HepG2 (cell line): ENCODE results near the gene PADI2. TPM values are rescaled to one million over a fixed set of nuclear protein-coding genes. Genes with fewer than 3 reads are reported as not detected.

ENCODE experiments used
- ATAC-seq: fragments of 200-7000 bp; cut with Tn5 transposase; 3 replicates; pipeline ENCODE4 v1.9.1; 2020; ENCODE audit warnings: mild to moderate bottlenecking, moderate library complexity
- BruUV-seq: library from RNA; stranded (reverse); fragments of 400-500 nt; replicated peaks from 2 replicates; lab custom pipeline; 2021; lab: Mats Ljungman, UMichigan
- CTCF ChIA-PET: fragments of 300-600 bp; formaldehyde crosslinking; extraction: SDS; loops from one replicate; lab custom pipeline; 2021; ENCODE audit warnings: low total read pairs, inconsistent platforms, low intra/inter-chr PET ratio; lab: Yijun Ruan, JAX
- POLR2A ChIA-PET: fragments of 350-600 bp; sonication (Branson Sonifier 250); formaldehyde crosslinking; loops from one replicate; lab custom pipeline; 2020; ENCODE audit warnings: antibody characterized with exemption, inconsistent platforms; lab: Yijun Ruan, JAX
- DNase-seq: peaks from one replicate; pipeline ENCODE4 v3.0.0-alpha.2; 2015; ENCODE audit warnings: low spot score
- FAIRE-seq: peaks from 3 replicates; lab custom pipeline; 2011; peaks lifted over from hg19 to GRCh38; lab: Jason Lieb, UNC
- H2AFZ ChIP-seq: one replicate; pipeline ENCODE4 v1.6.1; 2011; ENCODE audit warnings: low read length, inconsistent platforms
- H3K27ac ChIP-seq: fragments of 300-600 bp; 3 replicates; pipeline ENCODE4 v1.8.0; 2011; ENCODE audit warnings: mixed run types, mild to moderate bottlenecking, mixed read lengths, low read length, inconsistent platforms; ENCODE audit not compliant: insufficient read depth; ENCODE audit errors: extremely low read length
- H3K27me3 ChIP-seq, 2 experiments: fragments of 200-600 bp in 1 of 2; 2 replicates in 1 of 2; 3 replicates in 1 of 2; pipeline versions ENCODE4 v1.6.0 to v1.8.0; 2011; ENCODE audit warnings: low read length in 2 of 2, mild to moderate bottlenecking in 2 of 2, moderate library complexity in 2 of 2, inconsistent platforms in 1 of 2; ENCODE audit not compliant: insufficient read depth in 2 of 2, control insufficient read depth in 1 of 2
- H3K36me3 ChIP-seq, 2 experiments: fragments of 200-600 bp in 1 of 2; replicated peaks in 1 of 2; 2 replicates in 1 of 2; 3 replicates in 1 of 2; pipeline versions ENCODE4 v1.5.1 to v1.8.0; 2011; ENCODE audit warnings: low read length in 2 of 2, inconsistent platforms in 1 of 2; ENCODE audit not compliant: insufficient read depth in 2 of 2, control insufficient read depth in 1 of 2
- H3K4me1 ChIP-seq: 2 replicates; pipeline ENCODE4 v1.5.1; 2012; ENCODE audit warnings: low read length, inconsistent platforms; ENCODE audit not compliant: insufficient read depth
- H3K4me2 ChIP-seq: 2 replicates; pipeline ENCODE4 v1.6.0; 2011; ENCODE audit warnings: low read depth, low read length, inconsistent platforms
- H3K4me3 ChIP-seq, 3 experiments: fragments of 200-600 bp in 1 of 3; sonication (generic), shearing (Covaris generic) in 1 of 3; replicated peaks in 1 of 3; 2 replicates each; pipeline ENCODE4 v1.5.1; 2011 to 2016; ENCODE audit warnings: low read length in 3 of 3, inconsistent platforms in 2 of 3, low read depth in 2 of 3, mild to moderate bottlenecking in 2 of 3, control low read depth in 1 of 3, mixed read lengths in 1 of 3; ENCODE audit not compliant: insufficient read depth in 1 of 3
- H3K79me2 ChIP-seq: one replicate; pipeline ENCODE4 v1.6.1; 2011; ENCODE audit warnings: low read length, inconsistent platforms; ENCODE audit not compliant: insufficient read depth
- H3K9ac ChIP-seq: 2 replicates; pipeline ENCODE4 v1.6.0; 2011; ENCODE audit warnings: mild to moderate bottlenecking, low read depth, low read length, inconsistent platforms; ENCODE audit not compliant: insufficient read depth
- H3K9me3 ChIP-seq: 2 replicates; pipeline ENCODE4 v1.5.1; 2012; ENCODE audit warnings: mild to moderate bottlenecking, low read length
- H4K20me1 ChIP-seq: 2 replicates; pipeline ENCODE4 v1.6.0; 2011; ENCODE audit warnings: inconsistent platforms, mild to moderate bottlenecking, low read length, moderate library complexity; ENCODE audit not compliant: insufficient read depth
- CBX1 ChIP-seq: IDR thresholded peaks from one replicate; pipeline ENCODE4 v1.6.1; 2016; ENCODE audit warnings: antibody characterized with exemption, low read depth
- DMAP1 ChIP-seq: IDR thresholded peaks from 2 replicates; pipeline ENCODE4 v1.6.1; 2016
- GABPA ChIP-seq, 2 experiments: IDR thresholded peaks; 2 replicates each; pipeline ENCODE4 v1.6.1; 2011 to 2016; ENCODE audit warnings: low read depth in 2 of 2, low read length in 1 of 2, missing biosample characterization in 1 of 2, missing genetic modification characterization in 1 of 2
- PRMT3 ChIP-seq: sonication (generic); formaldehyde crosslinking; IDR thresholded peaks from 2 replicates; pipeline ENCODE4 v1.8.1; 2022; ENCODE audit warnings: low read depth, mild to moderate bottlenecking, moderate library complexity, missing genetic modification reagents, borderline replicate concordance
- RAD51 ChIP-seq: fragments of 450-650 bp; IDR thresholded peaks from 2 replicates; pipeline ENCODE4 v1.6.1; 2016; ENCODE audit warnings: borderline replicate concordance
- THAP11 ChIP-seq: IDR thresholded peaks from 2 replicates; pipeline ENCODE4 v1.6.1; 2016; ENCODE audit warnings: missing biosample characterization, missing genetic modification reagents
- USF2 ChIP-seq, 2 experiments: sonication (generic) in 1 of 2; formaldehyde crosslinking in 1 of 2; IDR thresholded peaks; 2 replicates each; pipeline versions ENCODE4 v1.5.1 to v1.6.1; 2011 to 2020; ENCODE audit warnings: borderline replicate concordance in 1 of 2, low read depth in 1 of 2, low read length in 1 of 2, mild to moderate bottlenecking in 1 of 2, missing genetic modification reagents in 1 of 2, moderate library complexity in 1 of 2
- ZNF143 ChIP-seq: sonication (generic); formaldehyde crosslinking; IDR thresholded peaks from 2 replicates; pipeline ENCODE4 v1.4.0; 2020; ENCODE audit warnings: missing genetic modification reagents
- ZNF484 ChIP-seq: sonication (generic); formaldehyde crosslinking; IDR thresholded peaks from 2 replicates; pipeline ENCODE4 v1.5.1; 2020; ENCODE audit warnings: mild to moderate bottlenecking, low read depth, missing genetic modification reagents, borderline replicate concordance
- ZNF572 ChIP-seq: sonication (generic); formaldehyde crosslinking; IDR thresholded peaks from 2 replicates; pipeline ENCODE4 v1.5.1; 2020; ENCODE audit warnings: mild to moderate bottlenecking, missing genetic modification reagents
- ZNF780A ChIP-seq: sonication (generic); formaldehyde crosslinking; IDR thresholded peaks from 2 replicates; pipeline ENCODE4 v1.8.0; 2022; ENCODE audit warnings: mild to moderate bottlenecking, missing genetic modification reagents, moderate library complexity
- ZNF839 ChIP-seq: sonication (generic); formaldehyde crosslinking; IDR thresholded peaks from 2 replicates; pipeline ENCODE4 v1.4.0; 2020; ENCODE audit warnings: missing genetic modification reagents, mild to moderate bottlenecking, borderline replicate concordance
- WGBS: methylation state at CpG from one replicate; pipeline ENCODE4 v1.1.6; 2017; ENCODE audit warnings: low lambda C conversion rate; 5-methylcytosine and 5-hydroxymethylcytosine counted together
- in situ Hi-C: cut with HindIII; loops from 2 replicates; pipeline ENCODE4 v1.10.0; 2017; ENCODE audit warnings: low pct_unique_long_range_greater_than_20kb; ENCODE audit not compliant: extremely low pct_ligation_motif_present
- intact Hi-C: fragments of 100-400 bp; cut with micrococcal nuclease; formaldehyde crosslinking; loops from one replicate; pipeline ENCODE4 v1.10.0; 2022; ENCODE audit not compliant: unreplicated experiment
- polyA plus RNA-seq, 8 experiments: library from polyadenylated mRNA; depleted of rRNA in 3 of 8; stranded (reverse) in 7 of 8; unstranded in 1 of 8; fragments of >200 nt; fragmentation: Illumina TruSeq in 4 of 8; extraction: Trizol in 4 of 8; gene quantifications; 2 replicates each; pipeline versions ENCODE4 v1.2.1 to v1.2.3, GENCODE V29; 2011 to 2016; ENCODE audit warnings: low read depth in 4 of 8, missing spikeins in 1 of 8, mixed read lengths in 1 of 8; ENCODE audit not compliant: insufficient read depth in 1 of 8
- total RNA-seq, 5 experiments: library from RNA; depleted of rRNA; stranded (reverse); fragments of >200 nt; fragmentation: Illumina TruSeq; extraction: Trizol; gene quantifications; 2 replicates each; pipeline ENCODE4 v1.2.3, GENCODE V29; 2016; ENCODE audit warnings: low read depth in 1 of 5

PADI2 gene
- total and polyA plus RNA-seq, 2 of the 13 experiments (the other 11 are each of a cell fraction or from before 2014, with no cell fraction given), result not detected

GRCh38 chr1:17161926-17162800 lies 42.9 kb upstream of the PADI2 start (continued):
- no peak for TF ChIP-seq ZNF484 (CRISPR knock-in tag)
- TF ChIP-seq ZNF572 (CRISPR knock-in tag), result no peak
- TF ChIP-seq DMAP1 (CRISPR knock-in tag), result no peak
- TF ChIP-seq PRMT3, result no peak
- no peak for TF ChIP-seq CBX1

- Histone ChIP-seq H3K4me3 (no peak overlapping the region), H4K20me1 (no peaks in the 10 kb centered on the region), H3K27ac (no peak overlapping the region), H3K27me3 (0 out of 5 replicates have a peak, but pooled peaks cover 2 to 8% of the 10 kb centered on the region in 2 experiments), H3K4me1 (no peaks in the 10 kb centered on the region), H2AFZ (no peak overlapping the region), H3K9me3 (no peaks in the 10 kb centered on the region), H3K36me3 (no peaks in the 10 kb centered on the region), H3K9ac (no peak overlapping the region), H3K79me2 (no peaks in the 10 kb centered on the region), H3K4me2 (no peak overlapping the region)
- no peak for FAIRE-seq
- WGBS, result 33% methylated on average over 3 of the region's 3 CpGs
- CTCF ChIA-PET, result no interaction called here
- POLR2A ChIA-PET, result no interaction called here
- intact Hi-C loops (no loop called here), in situ Hi-C loops (no loop called here)
- ATAC-seq, result no peak
- no TSS peak for BruUV-seq
- no peak for DNase-seq
- TF ChIP-seq ZNF839 (CRISPR knock-in tag) (no peak), USF2 (IDR thresholded peaks at IDR 0.05; ENCODE audit: low read depth, low read length) (peak; percentile 35; the same call in 1 of the 2 replicates), USF2 (CRISPR knock-in tag; IDR thresholded peaks at IDR 0.05; ENCODE audit: borderline replicate concordance) (no peak), ZNF780A (no peak), THAP11 (peak; percentile 76), RAD51 (peak; percentile 31; the same call in 1 of the 2 replicates), GABPA (IDR thresholded peaks at IDR 0.05; ENCODE audit: low read depth, low read length) (no peak), GABPA (CRISPR knock-in tag; IDR thresholded peaks at IDR 0.05; ENCODE audit: low read depth) (0 out of 2 replicates have a peak, but pooled peaks have one; percentile 31), ZNF143 (peak; percentile 75)
Measured at GRCh38 chr1:17161137-17161740, 42.0 kb upstream of the PADI2 start.
